GM12892 (cell line): ENCODE data around the gene SERPINB10.
A peak's percentile ranks its signal among the peaks of the same experiment; 100 is the strongest.
"Not testable (repeated sequence)": the region's sequence is repeated elsewhere in the genome, so short reads cannot be mapped to it uniquely, and the experiment has no call there.

Experiments
- DNase-seq: peaks from one replicate; pipeline ENCODE4 v3.0.0; 2011; ENCODE audit not compliant: insufficient read length
- FAIRE-seq: peaks from 2 replicates; lab custom pipeline; 2011; peaks lifted over from hg19 to GRCh38; lab: Jason Lieb, UNC
- POLR2A ChIP-seq: IDR thresholded peaks from 2 replicates; pipeline ENCODE4 v1.6.1; 2011; ENCODE audit warnings: low read depth, low read length, control low read depth
- POLR2AphosphoS5 ChIP-seq: IDR thresholded peaks from 2 replicates; pipeline ENCODE4 v1.6.1; 2011; ENCODE audit warnings: low read depth, low read length, control low read depth
- TAF1 ChIP-seq: IDR thresholded peaks from 2 replicates; pipeline ENCODE4 v1.6.1; 2011; ENCODE audit warnings: low read depth, mild to moderate bottlenecking, control low read depth, low read length, borderline replicate concordance

SERPINB10 gene

DNA sequence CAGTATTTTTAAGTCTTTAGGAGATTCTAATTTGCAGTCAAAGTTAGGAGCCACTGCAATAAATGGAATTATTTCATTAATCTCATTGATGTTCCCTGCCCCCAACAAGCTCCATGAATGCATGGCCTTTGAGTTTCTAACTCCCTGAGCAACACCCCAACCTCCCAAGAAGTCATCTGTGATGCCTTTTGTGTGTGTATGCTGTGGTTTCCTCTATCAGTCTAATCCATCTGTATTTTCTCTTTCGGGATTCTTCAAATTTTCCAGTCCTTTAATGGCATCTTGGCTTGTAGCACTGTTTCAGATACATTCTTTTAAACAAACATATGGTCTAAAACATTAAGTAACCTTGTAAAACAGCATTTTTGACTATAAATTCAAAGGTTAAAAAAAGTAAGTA, 16.8 kb downstream of the SERPINB10 start:
- DNase-seq (no peak), FAIRE-seq (no peak)
- TF ChIP-seq POLR2AphosphoS5 (no peak), POLR2A (no peak), TAF1 (no peak)

DNA sequence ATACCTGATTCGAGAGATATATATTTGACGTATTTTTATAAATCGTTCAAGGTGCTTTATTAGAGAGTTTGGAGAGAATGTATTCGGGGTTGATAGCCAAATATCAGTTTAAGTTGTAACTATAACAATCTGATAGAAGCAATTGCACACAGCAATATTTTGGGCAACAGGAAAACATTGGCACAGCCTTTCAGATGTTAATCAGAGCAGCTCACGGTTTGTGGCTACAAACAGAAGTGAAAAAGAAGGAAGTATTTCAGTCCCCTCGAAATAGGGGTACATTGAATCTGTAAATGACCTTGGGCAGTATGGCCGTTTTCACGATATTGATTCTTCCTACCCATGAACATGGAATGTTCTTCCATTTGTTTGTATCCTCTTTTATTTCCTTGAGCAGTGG, 20.6 kb downstream of the SERPINB10 start:
- TF ChIP-seq POLR2A (no peak), TAF1 (no peak), POLR2AphosphoS5 (no peak)
- DNase-seq (no peak), FAIRE-seq (no peak)

DNA sequence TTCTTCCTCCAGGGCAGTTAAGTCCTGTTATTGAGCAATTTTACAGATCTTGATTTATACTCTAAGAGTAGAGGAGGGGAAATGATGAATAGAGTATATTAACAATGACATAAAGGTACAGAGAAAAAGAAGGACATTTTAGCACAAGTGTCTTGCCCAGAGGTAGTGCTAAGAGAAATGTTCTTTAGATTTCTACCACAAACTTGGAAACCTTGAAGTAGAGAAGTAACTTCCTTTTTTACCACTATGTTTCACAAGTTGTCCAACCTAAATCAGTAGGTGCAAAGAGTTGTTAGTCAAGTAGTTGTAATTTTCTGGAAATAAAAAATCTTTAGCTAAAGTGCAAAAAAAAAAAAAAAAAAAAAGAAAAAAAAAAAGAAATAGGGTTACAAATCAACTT, 21.6 kb downstream of the SERPINB10 start:
- not testable (repeated sequence) for DNase-seq
- peak; percentile 62 for FAIRE-seq

DNA sequence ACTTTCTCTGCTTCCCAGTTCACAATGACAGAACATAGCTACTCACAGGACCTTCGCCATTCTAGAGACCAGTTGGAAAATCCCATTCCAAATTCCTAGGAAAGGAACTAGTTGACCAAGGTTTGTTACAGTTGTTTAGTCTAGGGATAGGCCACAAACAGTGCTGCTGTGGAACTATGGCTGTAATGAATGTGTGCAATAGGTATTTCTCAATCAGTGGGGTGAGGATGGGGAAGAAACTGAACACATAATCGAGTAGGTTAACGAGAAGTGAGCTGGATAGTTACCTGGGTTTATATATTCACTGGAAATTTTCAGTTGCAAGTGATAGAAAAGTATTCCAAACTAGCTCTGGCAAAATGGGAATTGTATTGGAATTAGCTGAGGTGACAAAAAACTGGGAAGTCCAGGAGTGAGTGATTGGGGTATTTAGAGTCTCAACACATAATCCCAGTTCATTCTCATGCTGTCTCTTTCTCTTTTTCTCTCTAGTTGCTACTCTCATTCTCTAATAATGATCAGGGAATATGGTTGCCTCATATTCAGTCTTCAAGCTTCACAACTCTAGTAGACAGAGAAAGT, 23.1 kb downstream of the SERPINB10 start:
- FAIRE-seq (no peak), DNase-seq (no peak)

DNA sequence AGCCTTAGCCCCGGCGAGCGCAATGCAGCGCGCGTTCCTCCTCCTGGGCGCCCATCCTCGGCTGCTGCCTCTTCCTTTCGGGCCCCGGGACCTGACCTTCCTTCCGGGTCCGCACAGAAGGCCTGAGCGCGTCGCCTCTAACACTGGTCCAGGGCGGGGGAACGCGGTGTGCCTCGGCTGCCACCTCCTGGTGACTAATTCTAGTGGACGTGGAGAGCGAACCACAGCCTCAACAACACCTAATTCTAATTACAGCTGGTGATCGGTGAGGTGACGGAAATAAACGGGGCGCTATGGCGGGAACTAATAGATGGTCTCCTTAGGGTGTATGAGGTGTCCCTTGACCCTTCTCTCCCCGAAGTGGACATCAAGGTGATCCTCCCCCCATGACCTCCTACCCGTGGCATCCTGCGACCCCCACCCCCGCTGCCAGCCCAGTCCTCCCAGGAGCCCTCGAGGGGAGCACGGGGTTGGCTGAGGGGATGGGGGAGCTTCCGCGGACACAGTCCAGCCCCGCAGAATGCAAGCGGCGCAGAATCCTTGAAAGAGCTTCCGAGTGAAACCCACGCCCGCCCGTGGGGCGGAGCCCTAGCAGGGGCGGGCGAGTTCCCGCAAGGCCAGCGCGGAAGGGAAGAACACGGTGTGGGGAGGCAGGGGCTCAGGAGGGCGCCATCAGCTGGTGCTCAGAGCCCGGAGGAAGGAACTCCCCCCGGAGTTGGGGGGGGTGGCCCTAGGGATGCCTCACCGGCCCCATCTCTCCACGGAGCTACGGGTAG, 28.6 kb downstream of the SERPINB10 start:
- peak; percentile 95 for FAIRE-seq

More for the DNA sequence above, 23.1 kb downstream of the SERPINB10 start:
- TF ChIP-seq TAF1 (no peak), POLR2AphosphoS5 (no peak), POLR2A (no peak)

DNA sequence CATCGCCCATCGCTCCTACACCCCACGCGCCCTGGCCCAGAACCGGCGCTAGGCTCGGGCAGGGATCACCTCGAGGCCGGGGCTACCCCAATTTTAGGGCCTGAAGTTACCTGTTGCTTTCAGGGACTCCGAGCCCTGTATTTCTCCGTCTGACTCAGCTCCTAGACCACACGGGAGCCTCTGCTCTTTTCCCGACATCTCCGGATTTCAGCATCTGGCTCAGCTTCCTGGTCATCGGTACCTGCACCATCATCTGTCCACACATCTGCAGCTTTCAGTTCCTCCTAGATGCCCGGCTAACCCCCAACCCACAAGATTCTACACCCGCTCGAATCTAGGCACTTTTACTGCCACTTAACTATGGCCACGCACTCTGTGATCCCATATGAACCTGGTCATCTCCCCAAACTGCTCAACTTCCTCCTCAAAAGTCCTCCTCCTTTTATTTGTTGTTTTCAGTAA, 29.2 kb downstream of the SERPINB10 start:
- TF ChIP-seq TAF1 (no peak), POLR2AphosphoS5 (no peak), POLR2A (no peak)
- no peak for DNase-seq
- FAIRE-seq: peak; percentile 85

More for the DNA sequence above, 28.6 kb downstream of the SERPINB10 start:
- peak; percentile 64 for DNase-seq
- peak; percentile 67; the same call in 1 of the 2 replicates for TF ChIP-seq POLR2A
- TF ChIP-seq TAF1: no peak
- peak; percentile 40; the same call in 1 of the 2 replicates for TF ChIP-seq POLR2AphosphoS5

DNA sequence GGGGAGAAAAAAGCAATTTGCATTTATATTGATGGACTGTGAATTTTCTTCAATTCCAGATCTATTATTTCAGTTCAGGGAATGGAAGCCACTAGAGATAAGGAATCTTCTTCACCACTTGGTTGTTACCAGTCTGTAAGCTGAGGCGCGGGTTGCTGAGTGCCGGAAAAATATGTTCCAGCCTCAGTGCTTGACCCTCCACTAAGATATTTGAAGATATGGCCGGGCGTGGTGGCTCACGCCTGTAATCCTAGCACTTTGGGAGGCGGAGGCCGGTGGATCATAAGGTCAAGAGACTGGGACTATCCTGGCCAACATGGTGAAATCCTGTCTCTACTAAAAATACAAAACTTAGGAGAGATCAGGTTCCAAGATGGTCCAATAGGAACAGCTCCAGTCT, 32.2 kb downstream of the SERPINB10 start:
- DNase-seq: no peak
- no peak for FAIRE-seq
- TF ChIP-seq TAF1: no peak
- no peak for TF ChIP-seq POLR2AphosphoS5
- no peak for TF ChIP-seq POLR2A

DNA sequence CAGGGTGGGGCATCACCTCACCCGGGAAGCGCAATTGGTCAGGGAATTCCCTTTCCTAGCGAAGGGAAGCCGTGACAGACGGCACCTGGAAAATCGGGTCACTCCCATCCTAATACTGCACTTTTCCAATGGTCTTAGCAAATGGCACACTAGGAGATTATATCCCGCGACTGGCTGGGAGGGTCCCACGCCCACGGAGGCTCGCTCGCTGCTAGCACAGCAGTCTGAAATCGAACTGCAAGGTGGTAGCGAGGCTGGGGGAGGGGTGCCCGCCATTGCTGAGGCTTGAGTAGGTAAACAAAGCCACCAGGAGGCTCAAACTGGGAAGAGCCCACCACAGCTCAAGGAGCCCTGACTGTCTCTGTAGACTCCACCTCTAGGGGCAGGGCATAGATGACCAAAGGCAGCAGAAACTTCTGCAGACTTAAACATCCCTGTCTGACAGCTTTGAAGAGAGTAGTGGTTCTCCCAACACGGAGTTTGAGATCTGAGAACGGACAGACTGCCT, 32.8 kb downstream of the SERPINB10 start:
- DNase-seq, FAIRE-seq: not testable (repeated sequence)

DNA sequence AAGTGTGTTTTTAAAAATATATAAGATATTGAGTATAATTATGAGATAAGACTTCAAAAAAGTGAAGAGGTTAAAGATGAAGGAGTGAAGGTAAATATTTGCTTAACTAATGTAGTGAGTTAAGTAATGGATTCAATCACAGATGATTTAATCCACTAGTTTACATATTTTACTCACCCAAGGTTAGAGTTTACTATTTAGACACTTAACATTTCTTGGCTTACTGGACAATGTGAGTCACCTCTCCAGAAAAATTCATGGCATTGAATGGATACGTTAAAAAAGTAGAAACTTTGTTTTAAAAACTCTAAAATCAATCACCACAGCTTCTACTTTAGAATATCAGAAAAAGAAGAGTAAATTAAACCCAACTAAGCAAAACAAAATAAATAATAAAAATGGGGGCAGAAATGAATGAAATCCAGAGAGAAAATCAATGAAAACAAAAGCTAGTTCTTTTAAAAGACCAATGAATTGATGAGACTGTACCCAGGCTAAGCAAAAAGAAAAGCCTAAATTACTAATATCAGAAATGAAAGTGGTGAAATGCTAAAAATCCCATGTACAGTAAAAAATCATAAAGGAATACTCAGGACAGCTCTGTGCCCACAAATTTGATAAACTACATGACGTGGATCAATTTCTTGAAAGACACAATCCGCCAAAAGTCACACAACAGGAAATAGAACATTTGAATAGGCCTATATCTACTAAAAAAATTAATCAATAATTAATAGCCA, 39.5 kb downstream of the SERPINB10 start:
- FAIRE-seq (no peak), DNase-seq (no peak)
- TF ChIP-seq POLR2AphosphoS5 (no peak), TAF1 (no peak), POLR2A (no peak)

DNA sequence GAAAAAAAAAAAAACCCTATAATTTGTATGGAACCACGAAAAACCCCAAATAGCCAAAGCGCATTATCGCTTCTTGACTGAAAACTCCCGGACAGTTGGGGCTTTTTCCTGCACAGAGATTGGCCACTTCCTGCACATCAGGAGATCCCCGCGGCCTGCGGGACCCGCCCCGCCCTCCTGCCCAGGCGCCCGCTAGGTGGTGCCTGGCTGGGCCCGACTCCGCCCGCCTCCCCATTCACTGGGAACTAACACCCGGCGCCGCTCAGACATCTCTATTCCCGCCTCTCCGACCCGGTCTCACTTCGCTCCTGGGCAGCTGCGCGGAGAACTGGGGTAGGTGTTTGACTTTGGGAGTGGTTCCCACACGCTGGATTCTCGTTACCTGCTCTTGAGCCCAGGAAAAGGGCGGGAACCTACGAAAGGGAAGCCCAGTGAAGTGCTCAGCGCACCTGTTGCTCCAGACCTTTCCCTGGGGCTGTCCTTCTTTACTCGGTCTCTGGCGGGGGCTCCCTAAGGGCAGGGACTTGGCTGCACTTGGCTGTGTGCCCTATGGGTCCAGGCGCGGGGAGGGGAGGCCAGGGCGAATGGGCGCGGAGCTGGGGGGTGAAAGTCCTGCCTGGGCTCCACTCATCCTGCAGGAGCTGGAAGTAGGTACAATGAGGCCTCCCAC, 41.4 kb downstream of the SERPINB10 start, which contains the start of gene HMSD:
Gene HMSD, plus strand, starts transcription at position 234 of the 670 bp plus-strand sequence. CDS start 4,155 bp downstream, outside the sequence.
- DNase-seq: peak; percentile 58
- FAIRE-seq: peak; percentile 87
- TF ChIP-seq POLR2A (peak; percentile 87), TAF1 (peak; percentile 74), POLR2AphosphoS5 (peak; percentile 72)

DNA sequence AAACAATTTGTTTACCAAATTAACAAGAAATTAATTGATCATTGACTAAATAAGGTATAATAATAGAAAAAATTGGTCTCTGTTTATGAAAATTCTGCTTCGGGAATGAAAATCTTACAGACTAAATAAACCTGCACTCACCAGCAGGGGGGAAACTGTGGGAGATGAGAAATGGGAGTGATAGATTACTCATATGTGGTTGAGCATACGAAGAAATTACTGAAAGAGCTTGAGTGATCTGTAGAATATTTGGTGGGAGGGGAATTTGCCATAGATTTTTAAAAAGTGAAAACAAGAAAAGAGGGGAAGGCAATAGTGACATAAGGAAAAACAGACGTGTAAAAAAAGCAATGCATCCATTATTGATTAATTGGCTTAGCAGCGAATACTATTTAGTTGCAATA, 43.5 kb downstream of the SERPINB10 start:
- peak; percentile 42 for FAIRE-seq
- no peak for TF ChIP-seq POLR2A
- no peak for TF ChIP-seq POLR2AphosphoS5
- no peak for TF ChIP-seq TAF1
- no peak for DNase-seq
